AG09319 (cell line): Measurements from ENCODE around the gene GGPS1.

ENCODE experiments used
- DNase-seq: peaks from one replicate; pipeline ENCODE4 v3.0.0-alpha.2; 2010; ENCODE audit warnings: low read depth; ENCODE audit errors: extremely low read depth
- TF ChIP-seq, protein P1 (sequence below): IDR thresholded peaks from 2 replicates; pipeline ENCODE4 v1.5.1; 2011; ENCODE audit warnings: low read depth, mild to moderate bottlenecking, inconsistent platforms, low read length, moderate library complexity

Gene GGPS1

DNA sequence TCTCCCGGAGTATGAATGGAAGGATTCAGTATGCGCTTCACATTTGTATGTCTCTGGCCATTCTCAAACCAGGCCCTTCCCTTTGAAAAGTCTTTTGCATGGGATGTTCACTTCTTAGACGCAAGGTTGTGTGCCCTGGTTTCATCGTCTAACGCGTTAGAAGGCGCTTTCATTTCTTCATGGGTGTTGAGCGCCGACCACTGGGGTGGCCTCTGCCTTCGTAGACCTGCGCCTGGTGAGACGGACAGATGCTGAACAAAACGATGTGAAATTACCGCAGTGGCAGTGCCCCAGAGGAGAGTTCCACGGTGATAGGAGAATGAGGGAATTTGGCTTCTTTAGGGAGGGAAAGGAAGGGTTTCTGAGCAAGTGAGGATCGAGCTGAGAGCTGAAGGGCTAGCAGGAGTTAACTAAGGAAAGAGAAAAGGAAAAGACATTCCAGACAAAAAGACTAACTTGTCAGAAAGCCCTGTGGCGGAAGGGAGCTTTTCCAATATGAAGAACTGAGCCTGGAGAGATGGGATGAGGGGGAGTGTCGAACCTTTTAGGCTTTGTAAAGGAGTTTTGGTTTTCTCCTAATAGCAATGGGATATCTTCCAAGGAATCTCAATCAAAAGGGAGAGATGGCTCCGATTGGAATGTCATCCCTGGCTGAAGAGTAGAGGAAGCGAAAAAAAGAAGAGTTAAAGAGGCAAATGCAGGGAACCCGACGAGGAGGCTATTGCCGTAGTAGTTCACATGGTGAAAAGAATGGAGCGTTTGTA lies 951 bp downstream of the GGPS1 start:
- no peak for DNase-seq
- TF ChIP-seq, protein P1, sequence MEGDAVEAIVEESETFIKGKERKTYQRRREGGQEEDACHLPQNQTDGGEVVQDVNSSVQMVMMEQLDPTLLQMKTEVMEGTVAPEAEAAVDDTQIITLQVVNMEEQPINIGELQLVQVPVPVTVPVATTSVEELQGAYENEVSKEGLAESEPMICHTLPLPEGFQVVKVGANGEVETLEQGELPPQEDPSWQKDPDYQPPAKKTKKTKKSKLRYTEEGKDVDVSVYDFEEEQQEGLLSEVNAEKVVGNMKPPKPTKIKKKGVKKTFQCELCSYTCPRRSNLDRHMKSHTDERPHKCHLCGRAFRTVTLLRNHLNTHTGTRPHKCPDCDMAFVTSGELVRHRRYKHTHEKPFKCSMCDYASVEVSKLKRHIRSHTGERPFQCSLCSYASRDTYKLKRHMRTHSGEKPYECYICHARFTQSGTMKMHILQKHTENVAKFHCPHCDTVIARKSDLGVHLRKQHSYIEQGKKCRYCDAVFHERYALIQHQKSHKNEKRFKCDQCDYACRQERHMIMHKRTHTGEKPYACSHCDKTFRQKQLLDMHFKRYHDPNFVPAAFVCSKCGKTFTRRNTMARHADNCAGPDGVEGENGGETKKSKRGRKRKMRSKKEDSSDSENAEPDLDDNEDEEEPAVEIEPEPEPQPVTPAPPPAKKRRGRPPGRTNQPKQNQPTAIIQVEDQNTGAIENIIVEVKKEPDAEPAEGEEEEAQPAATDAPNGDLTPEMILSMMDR, result peak; percentile 10

DNA sequence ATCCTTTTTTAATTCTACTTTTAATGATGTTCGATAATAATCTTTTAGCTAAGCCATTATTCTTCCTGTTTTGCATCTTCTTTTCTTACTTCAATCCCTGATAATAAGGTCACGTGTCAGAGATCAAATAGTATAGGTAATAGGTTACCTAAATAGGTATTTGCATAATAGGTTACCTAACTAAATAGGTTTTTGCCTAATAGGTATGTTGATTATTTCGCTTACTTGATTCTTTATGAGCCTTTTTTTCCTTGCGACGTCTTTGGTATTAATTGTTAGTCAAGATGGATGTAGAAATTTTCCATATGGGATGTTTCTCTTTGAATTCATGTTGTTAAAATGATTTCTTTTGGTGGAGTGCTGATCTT lies 2.5 kb downstream of the GGPS1 start:
- no peak for DNase-seq
- TF ChIP-seq, protein P1, result no peak

DNA sequence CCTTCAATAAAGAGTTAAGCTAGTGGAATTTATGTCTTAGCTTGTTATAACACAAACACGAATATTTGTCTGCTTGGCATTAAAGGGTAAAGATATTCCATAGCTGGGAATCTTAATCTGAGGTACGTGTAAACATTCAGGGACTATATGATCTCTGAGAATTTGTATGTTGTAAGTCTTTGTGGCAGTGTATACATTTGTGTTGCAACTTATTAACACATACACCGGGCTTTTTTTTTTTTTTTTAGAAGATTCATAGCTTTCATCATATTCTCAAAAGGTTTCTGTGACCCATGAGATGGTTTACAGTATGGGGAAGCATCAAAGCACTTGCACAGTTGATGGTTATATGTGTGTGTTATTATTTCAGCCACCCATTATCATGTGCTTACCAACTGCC lies 3.0 kb downstream of the GGPS1 start:
- TF ChIP-seq, protein P1, result no peak
- DNase-seq, result no peak

DNA sequence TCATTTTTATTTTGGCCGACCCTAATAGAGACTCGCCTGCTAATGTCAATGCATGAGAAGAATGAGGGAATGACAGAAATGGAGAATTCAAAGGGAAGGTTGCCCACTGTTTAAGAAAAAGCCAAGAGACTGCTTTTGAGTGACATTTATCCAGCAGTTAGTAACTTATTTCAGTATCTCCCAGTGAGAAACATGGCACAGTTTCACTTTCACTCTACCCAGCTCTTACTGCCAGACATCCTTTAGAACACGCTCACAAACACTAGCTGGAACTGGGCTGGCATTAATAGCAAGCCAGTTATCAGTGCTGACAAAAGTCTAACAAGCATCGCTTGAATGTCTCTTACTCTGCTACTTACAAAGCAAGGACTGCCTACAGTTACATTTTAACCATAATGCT lies 8.5 kb downstream of the GGPS1 start:
- DNase-seq, result no peak
- TF ChIP-seq, protein P1, result no peak

DNA sequence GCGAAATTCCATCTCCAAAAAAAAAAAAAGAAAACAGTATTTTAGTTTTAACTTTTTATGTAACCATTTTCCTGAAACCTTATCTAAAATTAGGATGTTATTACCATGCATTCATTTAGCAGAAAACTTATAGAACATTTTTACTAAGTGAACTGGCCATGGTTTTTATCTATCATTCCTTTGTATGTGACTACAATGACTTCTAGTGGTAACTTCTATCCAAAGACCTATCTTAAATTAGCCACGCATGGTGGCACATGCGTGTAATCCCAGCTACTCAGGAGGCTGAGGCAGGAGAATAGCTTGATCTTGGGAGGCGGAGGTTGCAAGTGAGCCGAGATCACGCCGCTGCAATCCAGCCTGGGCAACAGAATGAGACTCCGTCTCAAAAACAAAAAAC lies 11.4 kb downstream of the GGPS1 start:
- DNase-seq, result no peak
- TF ChIP-seq, protein P1, result no peak

DNA sequence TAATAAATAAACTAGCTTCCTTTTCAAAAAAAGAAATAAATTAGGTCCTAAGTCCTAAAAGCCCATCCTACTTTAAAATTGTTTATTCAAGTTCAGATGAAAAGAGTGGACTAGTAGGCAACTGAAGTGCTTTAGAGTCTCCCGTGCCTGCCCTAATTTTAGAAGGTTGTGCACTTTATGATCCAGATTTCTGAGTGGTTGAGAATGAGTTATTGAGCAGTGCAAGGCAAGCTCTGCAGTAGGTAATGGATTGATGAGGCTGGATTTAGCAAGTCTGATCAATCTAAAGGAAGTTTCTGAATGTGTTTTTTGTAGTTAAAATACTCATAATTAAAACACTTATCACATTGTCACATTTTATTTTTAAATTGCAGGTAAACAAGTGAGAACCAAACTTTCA lies 13.0 kb downstream of the GGPS1 start:
- TF ChIP-seq, protein P1, result no peak
- DNase-seq, result no peak

DNA sequence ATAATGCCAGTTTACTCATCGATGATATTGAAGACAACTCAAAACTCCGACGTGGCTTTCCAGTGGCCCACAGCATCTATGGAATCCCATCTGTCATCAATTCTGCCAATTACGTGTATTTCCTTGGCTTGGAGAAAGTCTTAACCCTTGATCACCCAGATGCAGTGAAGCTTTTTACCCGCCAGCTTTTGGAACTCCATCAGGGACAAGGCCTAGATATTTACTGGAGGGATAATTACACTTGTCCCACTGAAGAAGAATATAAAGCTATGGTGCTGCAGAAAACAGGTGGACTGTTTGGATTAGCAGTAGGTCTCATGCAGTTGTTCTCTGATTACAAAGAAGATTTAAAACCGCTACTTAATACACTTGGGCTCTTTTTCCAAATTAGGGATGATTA lies 13.7 kb downstream of the GGPS1 start:
- TF ChIP-seq, protein P1, result no peak
- no peak for DNase-seq
